DMS53 treated with DMSO at 0.1 percent for 48 hours (cell line): ENCODE measurements around the gene TEC.
"Not testable (repeated sequence)": the region's sequence is repeated elsewhere in the genome, so short reads cannot be mapped to it uniquely, and the experiment has no call there.

Experiments
- DNase-seq: peaks from one replicate; lab custom pipeline; 2025; ENCODE audit not compliant: unreplicated experiment; lab: John Stamatoyannopoulos, UW

TEC gene

GRCh38 chr4:48169636-48170035, 100.0 kb downstream of the TEC start:
- no peak for DNase-seq

DNA sequence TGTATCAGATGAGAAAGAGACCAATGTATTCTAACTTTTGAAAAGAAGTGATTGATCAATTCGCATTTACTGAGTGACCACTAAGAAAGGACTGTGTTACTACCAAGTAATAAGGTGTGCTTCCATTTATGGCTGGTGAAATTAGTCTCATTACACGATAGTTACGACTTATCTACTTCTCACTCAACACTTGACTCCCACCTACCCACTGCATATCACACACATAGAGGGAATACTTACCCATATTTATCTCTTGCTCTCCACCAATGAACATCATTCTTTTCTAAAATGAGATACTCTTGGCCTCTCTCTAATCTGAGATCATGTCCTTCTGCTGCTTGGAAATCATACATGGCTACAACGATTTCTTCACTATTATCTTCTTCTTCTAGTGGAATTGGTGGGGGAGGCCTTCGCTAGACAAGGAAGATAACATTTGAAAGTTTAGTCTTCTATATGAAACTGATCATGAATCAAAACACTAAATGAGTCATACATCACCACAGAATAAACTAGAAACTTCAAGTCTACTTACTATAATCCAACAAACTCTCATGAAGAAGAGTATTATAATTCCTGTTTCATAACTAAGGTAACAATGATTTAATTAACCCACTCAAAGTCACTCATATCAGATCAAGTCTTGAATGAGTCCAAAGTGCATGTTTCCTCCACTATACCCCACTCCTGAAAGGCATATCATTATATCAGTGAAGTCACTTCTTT, 101.9 kb downstream of the TEC start:
- no peak for DNase-seq

GRCh38 chr4:48164561-48164960, 105.1 kb downstream of the TEC start:
- not testable (repeated sequence) for DNase-seq

- DNase-seq: no peak
These were observed 105.9 kb downstream of the TEC start for GRCh38 chr4:48163746-48164145.

DNA sequence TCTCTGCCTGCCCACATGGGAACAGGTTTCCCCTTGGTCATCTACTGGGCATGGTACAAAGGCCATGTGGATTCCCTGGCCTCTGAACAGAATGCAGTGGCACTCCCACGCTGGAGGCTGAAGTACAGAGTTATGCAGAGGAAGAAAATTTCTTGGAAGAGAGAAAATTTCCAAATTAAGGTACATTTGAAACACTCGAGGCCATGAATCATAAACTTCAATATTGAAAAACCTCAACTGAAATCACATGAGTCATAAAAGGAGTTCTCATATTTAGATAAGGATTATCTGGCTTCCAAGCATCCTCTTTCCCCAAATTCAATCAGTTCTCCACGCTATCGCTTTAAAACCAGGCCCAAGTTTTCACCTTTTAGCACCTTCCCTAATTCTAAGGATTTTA, 107.5 kb downstream of the TEC start:
- no peak for DNase-seq

DNA sequence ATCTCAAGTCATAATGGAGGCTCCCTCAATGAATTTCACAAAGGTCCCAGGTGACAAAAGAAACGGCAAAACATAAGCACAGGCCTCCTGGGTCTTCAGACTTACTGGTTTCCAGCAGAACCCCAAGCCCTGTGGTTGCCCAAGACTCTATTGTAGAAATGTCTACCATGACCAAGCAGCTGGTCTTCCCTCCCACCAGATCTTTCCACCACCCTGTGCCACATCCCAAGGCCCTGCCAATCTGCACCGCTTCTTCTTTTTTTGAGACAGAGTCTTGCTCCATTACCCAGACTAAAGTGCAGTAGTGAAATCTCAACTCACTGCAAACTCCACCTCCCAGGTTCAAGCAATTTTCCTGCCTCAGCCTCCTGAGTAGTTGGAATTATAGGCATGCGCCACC, 112.4 kb downstream of the TEC start:
- DNase-seq: no peak

- no peak for DNase-seq
These were observed 113.2 kb downstream of the TEC start for GRCh38 chr4:48156423-48156822.

DNA sequence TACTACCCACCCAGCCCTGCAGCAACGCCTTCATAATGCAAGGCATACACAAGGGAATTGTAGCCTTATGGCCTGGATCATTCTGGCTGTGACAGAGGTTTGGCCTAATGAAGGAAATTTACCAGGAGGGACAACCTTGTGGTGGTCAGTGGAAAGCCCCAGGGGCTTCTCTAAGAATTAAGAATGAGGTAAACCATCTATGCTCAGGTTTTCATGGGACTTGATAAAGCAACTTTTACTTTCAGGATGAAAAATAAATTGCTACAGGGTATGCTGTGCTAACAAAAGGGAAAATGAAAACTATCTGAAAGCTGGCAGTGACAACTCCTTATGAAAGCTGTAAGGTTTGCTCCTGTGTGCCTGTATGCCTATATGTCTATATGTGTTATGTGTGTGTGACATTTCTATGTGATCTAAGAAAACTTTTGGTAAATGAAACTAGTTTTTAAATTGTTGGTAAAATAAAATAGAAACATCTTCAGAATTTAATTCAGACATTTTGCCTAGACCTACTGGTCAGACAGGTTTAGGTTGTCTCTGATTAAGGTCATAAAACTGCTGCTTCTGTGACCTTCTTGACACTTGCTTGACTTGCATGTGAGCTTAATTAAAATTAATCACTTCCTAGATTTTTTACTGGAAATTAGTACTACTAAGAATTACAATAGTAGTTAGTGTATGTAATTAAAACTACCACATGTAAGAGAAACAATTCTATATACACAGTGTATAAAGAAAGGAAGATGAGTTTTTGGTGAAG, 115.7 kb downstream of the TEC start:
- no peak for DNase-seq

DNA sequence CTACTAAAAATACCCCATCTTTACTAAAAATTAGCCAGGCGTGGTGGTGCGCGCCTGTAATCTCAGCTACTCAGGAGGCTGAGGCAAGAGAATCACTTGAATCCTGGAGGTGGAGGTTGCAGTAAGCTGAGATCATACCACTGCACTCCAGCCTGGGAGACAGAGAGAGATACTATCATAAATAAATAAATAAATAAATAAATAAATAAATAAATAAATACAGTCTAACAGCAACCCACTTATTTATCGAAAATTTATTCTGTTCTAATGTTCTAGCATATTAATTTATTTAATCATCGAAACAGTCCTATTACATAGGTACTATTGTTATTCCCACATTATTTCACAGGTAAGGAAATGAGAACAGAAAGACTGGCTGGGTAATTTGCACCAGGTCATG, 117.4 kb downstream of the TEC start:
- no peak for DNase-seq

DNA sequence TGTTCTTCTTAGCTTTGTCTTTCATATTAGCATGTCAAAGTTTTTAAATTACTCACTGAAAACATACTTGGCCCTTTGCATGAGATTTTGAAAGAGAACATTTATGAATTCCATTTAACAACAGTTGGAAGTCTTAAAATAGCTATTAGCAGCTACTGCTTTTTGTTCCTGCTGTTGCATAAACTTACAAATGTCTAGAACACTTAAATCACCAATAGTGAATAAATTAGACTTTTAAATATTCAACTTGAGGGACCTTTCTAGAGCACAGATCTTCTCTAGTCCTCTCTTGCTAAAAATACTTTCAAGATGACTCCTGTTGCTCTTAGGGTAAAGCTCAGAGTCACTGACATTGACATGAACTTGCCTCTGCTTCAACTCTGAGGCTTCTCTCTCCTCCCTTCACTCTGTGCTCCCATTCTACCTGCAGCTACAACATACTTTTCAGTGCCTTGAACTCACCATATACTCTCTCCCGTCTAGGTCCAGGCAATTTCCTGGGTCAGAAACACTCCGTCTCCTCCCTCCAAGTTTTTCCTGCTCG, 119.7 kb downstream of the TEC start:
- DNase-seq: no peak

GRCh38 chr4:48147621-48148020, 122.0 kb downstream of the TEC start:
- DNase-seq: no peak

GRCh38 chr4:48141048-48141447, 128.6 kb downstream of the TEC start:
- peak; percentile 51 for DNase-seq

GRCh38 chr4:48139691-48140090, 129.9 kb downstream of the TEC start:
- no peak for DNase-seq

GRCh38 chr4:48138936-48139335, 130.7 kb downstream of the TEC start:
- DNase-seq: no peak

DNA sequence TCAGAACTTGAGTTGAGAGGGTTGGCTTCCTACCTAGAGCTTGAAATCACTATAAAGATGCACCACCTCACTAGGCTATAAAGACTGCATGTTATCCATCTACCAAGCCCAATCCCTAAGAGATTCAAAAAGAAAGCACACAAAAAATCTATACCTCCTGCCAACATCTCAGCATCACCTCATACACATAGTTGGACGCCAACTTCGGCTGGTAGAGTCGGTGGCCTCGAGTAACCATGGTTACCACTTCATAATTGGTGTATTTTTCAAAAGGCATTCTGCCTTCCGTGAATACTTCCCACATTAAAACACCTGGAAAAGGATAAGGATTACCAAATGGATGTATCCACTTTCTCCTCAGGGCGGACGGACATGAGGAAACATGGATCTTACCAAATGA, 131.1 kb downstream of the TEC start:
- no peak for DNase-seq

- no peak for DNase-seq
These were observed 131.8 kb downstream of the TEC start for GRCh38 chr4:48137846-48138245.

- DNase-seq: no peak
These were observed 135.6 kb downstream of the TEC start, which contains the start of gene TXK for GRCh38 chr4:48134081-48134480. Gene TXK, minus strand, starts transcription at chr4:48134250. Its CDS starts 80 bp downstream, at chr4:48134170.

DNA sequence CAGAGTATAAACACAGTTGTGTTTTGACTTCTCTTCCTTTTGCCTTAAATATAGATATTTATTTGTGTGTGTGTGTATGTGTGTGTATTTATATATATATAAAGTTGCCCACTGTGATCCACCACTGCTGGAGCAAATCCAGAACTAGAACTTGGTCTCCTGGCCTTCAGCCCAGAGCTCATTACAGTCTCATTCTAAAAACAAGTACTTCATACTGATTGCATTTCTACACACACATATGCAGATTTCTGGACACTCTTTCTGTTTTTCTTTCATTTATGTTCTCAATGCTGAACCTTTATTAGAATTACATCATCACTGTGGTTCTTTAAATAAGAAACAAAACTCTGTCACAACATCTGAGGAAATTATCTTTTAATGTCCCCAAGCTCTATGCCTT, 136.0 kb downstream of the TEC start:
- DNase-seq: no peak

DNA sequence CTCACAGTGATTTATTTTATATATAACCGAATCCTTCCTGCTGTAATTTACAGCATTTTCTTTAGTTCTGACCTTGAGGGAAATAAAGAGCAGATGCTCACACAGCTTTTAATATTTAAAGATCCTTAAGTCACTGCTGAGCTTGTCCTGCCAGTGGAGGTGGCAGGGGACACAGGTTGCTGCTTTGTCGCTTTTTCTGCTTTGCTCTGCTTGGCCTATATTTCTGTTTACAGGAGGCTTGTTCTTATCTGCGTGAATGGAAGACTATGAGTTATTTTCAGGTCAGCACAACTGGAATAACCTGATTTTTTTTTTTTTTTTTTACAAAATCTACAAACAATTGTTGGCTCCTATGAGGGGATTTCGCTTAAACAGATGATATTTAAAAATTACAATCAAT, 137.9 kb downstream of the TEC start:
- DNase-seq: peak; percentile 8

DNA sequence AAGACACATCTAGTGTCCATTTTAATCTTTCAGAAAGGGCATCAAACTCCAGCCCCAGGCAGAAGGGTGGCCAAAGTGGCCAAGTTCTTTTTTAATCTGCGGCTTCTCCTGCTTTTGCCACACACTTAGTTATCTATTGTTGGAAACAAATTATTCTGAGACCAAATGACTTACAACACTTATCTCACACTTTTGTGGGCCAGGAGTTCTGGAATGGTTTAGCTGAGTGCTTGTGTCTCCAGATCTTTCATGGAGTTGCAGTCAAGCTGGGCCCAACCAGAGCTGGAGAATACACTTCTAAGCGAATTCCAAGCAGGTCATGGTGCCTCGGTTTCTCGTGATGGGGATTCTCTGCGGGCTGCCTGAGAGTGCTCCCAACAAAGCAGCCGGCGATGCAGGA, 139.5 kb downstream of the TEC start:
- DNase-seq: no peak

- no peak for DNase-seq
These were observed 140.2 kb downstream of the TEC start for GRCh38 chr4:48129307-48130014.
